Hepatic stellate cell (primary cell): ENCODE results near the gene ITGBL1.

Experiments used
- DNase-seq: peaks from one replicate; pipeline ENCODE4 v3.0.0; 2011; ENCODE audit warnings: low spot score

Gene ITGBL1

DNA sequence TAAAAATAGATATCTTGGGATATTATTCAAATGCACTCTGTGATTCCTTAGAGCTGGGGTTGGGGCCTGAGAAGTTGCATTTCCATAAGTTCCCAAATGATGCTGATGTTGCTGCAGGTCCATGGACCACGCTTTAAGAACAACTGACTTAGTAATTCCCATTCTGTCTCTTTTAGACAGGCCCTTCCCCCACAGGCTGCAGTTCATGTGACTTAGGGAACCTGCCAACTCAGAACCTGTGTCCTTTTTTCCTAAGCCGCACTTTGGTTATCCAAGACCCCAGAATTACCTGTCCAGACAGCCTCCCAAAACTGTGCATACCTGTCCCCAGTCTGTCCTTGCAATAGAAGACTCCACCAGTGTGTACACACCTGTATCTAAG is 1.7 kb upstream of the ITGBL1 start:
- no peak for DNase-seq

DNA sequence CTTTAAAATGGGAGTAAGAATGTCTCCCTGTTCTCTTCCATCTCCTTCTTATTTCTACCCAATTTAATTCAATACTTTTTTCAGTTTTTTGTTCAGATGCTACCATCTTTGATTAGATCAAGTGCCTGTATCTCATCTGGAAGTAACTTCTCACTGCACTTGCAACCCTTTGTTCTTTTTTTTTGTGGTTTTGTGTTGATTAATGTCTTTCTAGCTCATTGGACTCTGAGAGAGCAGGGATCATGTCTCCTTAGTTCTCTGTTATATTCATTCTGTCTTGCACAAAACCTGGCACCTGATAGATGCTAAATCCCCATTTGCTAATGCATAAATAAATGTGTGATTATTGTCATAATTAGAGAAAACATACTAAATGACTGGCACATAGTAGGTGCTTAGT is 834 bp upstream of the ITGBL1 start:
- DNase-seq: no peak

DNA sequence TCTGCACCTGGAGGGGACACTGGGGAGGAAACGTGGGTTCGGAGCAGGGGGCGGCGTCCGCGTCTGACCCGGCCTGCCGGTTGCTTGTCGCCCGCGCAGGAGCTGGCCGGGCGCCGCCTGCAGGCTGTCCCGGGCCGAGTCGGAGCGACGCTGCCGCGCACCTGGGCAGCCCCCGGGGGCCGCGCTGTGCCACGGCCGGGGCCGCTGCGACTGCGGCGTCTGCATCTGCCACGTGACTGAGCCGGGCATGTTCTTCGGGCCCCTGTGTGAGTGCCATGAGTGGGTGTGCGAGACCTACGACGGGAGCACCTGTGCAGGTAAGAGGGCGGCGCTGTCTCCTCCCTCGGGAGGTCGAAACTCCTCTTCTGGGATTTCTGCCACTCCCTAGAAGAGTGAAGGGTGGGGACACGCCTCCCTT is 1.3 kb downstream of the ITGBL1 start:
- no peak for DNase-seq

DNA sequence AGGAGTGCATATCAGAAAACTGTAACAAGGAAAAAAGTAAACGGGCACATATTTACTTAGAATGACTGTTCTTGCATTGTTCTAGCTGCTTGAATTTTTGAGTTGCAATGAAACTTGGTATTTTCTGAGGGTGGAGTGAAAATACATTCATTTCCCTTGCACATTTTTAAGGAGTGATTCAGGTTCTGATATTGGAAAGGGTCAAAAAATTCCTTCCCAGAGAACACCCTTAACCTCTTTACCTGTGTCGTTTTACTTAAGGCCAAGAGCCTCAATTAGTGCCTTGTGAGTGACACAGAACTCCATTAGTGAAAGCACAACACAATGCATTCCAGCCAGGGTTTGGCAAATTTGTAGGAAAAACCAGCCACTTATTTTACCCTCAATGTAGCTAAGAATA is 2.3 kb downstream of the ITGBL1 start:
- DNase-seq: no peak

DNA sequence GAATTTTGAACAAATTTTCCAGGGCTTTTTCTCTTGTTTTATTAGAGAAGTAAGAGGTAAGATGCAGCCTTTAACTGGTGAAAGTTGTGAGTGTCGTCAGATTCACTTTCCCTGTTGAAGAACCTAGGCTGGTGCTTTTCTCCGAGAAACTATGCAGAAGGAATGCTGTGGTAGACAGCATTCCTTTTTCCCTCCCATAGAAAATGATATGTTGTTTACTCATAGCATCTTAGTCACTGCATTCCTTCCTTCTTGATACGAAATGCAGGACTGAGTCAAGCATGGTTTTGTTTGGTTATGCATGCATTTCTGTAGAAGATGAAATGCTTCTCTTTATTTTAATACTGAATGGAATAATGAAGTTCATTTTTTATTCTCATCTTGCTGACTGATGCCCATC is 3.4 kb downstream of the ITGBL1 start:
- DNase-seq: peak; percentile 72

DNA sequence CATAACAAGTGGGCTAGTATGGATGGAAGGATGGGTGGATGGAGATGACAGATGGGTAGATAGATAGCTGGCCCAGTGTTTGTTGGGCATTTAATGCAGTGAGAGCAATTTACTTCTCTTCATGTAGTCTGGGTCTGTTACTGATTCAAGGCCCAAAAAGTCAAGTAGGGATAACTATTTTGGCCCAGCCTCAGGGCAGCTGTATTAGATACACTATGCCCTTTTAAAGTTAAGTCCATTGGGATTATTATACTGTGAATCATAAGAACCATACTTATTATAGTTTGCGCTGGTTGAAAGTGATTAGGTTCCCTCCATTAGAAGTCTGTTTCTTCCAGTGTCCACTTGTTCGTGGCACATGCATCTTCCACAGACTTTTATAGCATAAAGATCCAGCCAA is 4.7 kb downstream of the ITGBL1 start:
- DNase-seq: no peak

DNA sequence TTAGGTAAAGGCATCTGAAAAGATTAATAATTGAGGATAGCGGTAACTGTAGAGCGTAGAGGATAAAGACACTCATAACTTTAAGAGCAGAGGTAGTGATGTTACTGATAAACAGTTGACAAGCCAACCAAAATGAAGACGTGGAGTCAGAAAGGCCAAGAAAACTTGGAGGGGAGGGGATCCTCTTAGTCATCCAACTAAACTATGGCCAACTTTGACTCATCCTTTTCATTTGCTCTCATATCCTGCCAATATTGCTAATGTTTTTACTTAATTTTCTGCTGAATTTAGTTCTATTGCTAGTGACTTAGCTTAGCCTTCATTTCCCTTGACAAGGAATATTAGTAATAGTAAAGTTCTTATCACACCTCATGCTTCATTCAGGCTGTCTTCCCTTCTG is 13.4 kb downstream of the ITGBL1 start:
- no peak for DNase-seq

DNA sequence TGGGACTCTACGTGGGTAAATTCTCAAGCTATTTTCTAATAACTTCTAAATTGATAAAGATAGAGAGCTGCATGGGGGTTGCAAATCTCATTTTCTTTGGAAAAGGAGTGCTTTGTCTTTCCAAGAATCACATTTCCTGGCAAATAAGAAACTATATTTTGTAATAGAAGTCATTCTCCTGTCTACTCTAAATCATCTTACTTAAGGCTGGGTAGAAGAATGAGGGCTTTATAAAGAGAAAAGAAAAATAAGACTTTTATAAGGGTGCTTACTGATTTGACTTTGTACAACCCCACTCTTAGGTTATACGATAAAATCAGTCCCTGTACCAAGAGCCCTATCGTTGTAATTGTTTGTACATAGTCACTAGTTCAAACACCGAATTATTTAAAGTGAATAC is 14.9 kb downstream of the ITGBL1 start:
- no peak for DNase-seq

DNA sequence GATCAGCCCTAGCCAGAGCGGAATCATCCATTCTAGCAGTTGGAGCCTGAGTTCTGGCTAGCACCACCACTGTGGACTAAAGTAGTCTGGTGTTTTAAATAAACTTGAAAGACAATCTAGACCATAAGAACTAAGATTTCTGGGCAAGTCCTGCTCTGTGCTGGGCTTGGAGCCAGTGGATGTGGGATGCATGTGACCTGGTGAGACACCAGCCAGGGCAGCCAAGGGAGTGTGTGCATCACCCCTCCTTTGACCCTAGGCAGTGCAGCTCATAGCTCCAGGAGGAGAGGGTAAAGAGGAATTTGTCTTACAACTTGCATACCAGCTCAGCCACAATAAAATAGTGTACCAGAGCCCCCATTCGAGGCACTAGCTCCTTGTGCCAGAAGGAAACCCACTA is 21.0 kb downstream of the ITGBL1 start:
- DNase-seq: no peak

DNA sequence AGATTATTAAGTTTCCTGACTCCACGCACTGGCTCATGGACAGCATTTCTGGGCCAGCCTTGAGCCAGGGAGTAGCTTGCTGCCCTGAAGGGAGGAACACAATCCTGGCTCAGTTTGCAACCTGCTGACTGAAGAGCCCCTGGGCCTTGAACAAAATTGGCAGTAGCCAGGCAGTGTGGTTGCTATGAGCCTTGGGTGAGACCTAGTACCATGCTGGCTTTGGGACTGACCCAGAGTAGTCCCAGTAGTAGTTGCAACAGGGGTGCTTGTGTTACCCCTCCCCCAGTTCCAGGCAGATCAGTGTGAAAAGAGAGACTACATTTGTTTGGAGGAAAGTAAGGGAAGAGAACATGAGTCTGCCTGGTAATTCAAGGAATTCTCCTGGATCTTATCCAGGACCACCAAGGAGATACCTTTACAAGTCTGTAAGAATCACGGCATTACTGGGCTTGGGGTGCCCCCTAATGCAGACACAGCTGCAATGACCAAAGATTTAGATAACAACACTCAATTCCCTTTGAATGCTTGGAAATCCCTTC is 22.0 kb downstream of the ITGBL1 start:
- no peak for DNase-seq

DNA sequence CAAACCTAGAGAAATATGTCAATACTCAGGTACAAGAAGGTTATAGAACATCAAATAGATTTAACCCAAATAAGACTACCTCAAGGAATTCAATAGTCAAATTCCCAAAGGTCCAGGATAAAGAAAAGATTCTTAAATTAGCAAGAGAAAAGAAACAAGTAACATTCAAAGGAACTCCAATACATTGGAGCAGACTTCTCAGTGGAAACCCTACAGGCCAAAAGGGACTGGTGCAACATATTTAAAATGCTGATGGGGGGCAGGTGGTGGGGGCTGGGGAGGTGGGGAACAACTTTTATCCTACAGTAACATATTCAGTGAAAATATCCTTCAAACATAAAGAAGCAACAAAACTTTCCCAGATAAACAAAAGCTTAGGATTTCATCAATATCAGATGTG is 23.1 kb downstream of the ITGBL1 start:
- no peak for DNase-seq

DNA sequence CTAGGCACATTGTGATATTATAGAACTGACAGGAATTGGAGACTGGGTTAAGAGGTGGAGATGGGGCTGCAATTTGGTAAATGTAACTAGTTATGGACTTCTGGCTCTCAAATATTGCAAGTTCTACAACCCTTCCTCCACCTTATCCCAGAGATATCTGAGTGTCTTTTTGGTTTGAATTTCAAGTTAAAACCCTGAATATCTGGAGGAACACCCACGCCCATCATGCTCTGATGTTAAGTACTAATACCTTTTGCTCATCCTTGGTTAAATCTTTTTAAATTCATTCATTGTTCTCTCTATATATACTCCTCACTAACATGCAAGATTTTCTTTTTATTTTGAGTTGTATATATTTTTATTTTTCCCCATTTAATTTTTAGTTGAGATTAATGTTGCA is 28.9 kb downstream of the ITGBL1 start:
- no peak for DNase-seq

DNA sequence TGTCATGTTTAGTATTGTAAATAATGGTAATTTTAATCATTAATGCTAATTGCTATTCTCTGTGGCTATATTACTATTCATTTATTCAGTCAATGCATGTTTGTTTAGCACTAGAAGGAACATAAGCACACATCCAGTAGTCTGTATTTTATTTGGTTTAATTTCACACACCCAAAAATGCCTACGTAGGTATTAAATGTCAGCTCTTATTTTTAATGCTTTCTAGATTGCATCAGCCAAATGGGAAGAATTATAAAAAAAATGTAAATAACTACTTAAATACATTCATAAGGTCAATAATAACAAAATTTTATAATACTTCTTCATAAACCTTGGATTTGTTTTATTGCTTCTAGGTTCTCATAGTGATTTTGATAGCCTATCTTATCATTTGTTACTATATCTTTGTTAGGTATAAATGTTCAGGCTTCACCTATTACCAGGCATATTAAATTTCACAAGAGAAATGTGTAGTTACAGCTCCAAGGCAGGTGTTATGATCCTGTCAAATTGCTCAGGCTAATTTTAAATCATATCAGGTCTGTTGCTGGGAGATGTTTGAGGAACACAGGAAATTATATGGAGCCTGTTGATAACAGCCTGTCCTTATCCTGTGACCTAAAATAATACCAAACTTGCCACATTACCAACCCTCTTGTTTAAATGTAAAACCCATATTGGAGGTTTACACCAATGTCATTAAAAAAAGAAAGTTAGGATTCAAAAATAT is 34.4 kb downstream of the ITGBL1 start:
- no peak for DNase-seq

DNA sequence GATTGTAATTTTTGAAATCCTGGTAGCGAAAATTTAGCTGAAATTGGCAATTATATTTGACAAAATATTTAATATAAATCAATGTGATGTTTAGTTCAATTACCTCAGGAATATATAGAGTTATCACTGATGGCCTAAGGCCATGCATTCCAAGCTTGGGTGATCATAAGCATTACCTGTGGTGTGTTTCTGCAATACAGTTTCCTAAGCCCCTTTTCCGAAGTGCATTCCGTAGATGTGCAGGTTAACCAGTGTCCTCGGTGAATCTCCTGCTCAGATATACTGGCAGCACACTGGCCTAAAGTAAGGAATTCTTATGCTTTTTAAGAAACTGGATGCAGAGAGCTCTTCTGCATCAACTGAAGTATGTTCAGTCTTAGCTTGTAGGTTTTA is 35.0 kb downstream of the ITGBL1 start:
- no peak for DNase-seq

DNA sequence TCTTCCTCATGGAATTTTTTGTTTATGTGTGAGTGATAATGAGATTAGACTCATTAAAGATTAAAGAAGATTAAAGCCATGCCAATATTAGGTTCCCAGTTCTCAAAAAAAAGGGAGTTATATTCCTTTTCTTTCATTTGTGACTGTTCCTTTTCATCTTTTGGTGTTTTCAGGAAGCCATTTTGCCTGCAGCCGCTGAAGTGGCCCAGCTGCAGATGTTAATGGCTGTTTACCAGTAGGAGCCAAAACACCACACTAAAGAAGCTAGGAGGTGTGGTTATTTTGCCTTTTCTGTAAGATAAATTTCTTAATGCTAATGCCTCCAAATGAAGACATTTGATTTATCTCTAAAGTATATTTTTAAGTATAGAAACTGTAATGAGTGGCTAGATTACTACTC is 36.3 kb downstream of the ITGBL1 start:
- no peak for DNase-seq

DNA sequence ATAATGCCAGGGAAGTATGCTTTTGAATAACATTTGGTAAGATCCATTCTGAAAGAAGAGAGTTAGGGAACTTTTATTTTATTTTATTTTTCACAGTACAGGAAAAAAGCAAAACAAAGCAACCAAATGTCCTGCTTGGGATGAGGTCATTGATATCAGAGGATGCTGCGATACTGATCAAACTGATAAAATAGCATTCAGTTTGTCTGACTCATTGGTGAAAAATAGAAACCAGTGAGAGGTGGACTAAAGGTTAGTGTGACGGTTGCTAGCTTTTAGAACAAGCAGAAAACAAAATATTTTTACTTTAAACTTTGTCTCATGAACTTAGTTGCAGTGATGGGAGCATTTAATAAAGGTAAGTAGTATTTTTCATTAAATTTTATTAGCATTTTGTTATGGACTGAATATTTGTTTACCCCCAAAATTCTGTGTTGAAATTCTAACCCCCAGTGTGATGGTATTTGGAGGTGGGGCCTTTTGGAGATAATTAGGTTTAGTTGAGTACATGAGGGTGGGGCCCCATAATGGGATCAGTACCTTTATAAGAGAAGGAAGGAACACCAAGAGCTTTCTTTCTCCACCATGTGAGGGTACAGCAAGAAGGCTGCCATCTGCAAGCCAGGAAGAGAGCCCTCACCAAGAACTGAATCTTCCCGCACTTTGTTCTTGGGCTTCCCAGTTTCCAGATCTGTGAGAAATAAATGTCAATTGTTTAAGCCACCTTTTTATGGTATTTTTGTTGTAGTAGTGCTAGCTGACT is 37.3 kb downstream of the ITGBL1 start:
- DNase-seq: no peak

DNA sequence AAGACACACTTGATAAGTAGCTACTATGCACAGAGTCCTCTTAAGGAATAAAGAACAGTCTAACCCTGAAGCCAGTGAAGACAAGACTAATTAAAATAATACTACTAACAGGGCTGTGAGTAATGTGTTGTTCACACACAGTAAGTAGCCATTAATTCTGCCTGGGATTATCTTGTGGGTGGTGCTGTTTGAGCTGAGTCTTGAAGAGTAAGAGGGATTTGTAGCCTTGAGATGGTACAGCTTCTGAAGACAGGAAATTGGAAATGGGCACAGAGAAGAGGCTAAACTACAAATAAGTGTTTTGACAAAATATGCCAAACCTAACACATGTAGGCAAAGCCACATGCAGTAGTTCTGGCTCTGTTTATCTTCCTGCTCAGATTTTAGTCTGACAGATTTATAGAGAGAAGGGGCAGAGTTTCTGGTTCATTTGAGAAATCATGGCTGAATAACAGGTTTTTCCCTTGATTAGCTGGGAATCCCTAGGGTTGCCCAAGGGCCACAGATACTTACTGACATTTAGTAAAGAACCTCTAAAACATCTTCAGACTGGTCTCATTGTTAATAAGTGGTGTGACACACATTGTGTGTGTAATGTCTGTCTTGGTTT is 38.0 kb downstream of the ITGBL1 start:
- no peak for DNase-seq

DNA sequence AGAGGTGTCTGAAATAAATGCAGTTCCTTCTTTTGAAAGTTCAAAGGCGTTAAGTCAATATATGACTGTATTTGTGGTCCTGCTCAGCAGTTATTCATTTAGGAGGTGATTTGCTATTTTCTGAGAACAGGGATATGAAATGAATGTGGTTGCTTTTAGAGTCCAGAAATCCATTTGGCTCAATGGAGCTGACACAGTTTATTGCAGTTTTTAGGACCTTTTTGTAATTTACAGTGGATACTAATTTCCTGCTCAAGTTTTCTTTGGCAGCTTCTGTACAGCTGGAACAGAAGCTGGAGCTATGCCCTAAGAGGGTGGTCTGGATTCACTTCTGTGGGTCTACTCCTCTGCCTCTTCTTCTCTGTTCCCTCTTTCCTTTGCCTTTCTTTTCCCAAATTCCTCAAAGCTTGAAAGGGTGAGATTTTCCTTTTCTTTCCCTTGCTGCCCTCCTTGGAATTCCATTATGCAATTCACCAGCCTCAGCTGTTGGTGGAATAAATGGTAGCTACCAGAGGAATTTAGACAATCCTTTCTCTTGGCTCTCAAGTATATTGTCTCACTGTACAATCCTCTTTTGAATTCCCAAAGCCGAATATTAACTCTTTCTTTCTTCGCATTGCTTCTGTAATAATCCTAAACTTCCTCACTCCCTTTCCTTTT is 39.9 kb downstream of the ITGBL1 start:
- DNase-seq: no peak

DNA sequence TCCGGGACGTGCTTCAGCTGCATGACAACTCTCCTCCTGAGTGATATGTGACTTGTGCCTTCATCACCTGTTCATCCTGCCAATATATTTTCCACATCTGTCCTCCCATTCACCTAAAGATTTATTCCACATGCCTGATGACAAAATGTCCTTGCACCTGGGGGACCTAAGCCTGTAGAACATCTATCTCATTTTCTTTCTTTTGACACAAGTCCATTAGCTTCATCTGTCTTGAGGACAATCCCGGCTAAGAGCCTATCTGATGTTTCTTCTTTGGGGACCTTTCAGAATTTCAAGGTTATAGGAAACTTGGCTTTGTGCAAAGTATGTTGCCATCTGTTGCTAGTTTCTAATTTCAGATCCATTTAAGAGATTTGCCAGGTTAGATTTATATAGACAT is 41.1 kb downstream of the ITGBL1 start:
- DNase-seq: no peak

DNA sequence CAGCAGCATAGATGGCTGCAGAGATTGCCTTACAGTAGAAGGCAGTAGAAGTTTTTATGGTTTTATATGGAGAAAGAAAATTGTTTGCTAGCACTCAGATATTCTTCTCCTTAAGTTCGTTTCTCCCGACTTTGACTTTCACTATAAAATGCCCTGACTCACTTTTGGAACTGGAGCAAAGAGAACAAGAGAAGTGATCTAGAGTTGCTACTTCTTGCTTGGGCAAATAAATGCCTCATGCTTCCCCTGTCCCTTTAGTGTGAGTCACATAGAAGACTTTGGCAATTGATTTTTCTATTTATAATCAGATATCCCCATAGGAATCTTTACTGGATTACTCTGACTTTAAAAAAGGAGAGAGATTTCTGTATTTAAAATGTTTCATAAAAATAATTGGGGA is 46.9 kb downstream of the ITGBL1 start:
- no peak for DNase-seq

DNA sequence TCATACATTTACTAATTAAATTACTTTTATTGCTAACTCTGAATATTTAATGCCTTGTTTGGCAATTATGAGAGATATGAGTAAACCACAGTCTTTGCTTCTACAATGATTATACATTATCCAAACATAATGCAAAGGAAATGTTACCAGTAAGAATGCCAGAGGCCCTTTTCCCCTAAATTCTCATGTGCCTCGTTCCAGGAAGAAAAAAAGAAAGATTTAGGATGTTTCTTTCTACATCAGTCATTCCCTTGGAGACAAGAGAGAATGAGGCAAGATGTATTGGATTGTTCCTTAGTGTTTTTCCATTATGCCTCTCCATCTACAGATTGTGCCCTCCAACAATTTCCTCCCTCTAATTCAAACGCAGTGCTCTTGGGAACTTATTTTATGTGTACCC is 50.1 kb downstream of the ITGBL1 start:
- DNase-seq: no peak

DNA sequence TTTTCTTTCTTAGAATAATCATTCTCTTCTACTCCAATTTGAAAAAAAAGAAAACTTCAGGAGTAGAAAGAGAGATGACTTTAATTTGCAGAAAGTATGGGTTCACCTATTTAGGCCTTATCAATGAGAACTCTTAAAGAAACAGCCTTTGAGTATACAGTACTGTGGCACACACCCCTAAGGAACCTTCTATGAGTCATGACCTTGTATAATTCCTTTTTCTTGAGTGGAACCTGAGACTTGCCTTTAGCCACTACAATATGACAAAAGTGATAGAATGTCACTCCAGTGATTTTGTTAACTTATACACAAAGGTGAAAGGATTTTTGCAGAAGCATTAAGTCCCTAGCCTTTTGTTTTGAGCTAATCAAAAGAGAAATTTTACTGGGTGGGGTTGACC is 58.7 kb downstream of the ITGBL1 start:
- no peak for DNase-seq

DNA sequence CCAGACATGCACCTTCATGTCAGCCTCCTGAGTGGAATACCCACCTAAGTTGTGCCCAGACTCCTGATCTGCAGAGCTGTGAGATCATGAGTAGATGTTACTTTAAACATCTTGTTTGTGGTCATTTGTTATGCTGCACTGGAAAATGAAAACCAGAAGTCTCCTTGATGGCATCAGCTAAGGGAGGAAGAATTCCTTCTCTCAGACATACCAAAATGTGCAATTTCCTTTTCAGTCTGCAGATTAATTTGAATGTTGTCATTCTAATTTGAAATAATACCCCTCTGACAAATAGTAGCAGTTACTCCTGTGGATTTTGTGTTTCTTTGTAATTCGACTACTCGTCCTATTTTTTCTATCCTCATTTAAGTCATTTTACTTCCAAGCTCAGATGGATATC is 59.3 kb downstream of the ITGBL1 start:
- DNase-seq: no peak
